SU-DHL-6 (cell line): ENCODE results near the gene LUC7L2.

Experiments
- H2AFZ ChIP-seq: fragments of 200-600 bp; sonication (generic); 2 replicates; pipeline ENCODE4 v1.6.1; 2014; ENCODE audit warnings: low read depth, mild to moderate bottlenecking, moderate library complexity, mixed read lengths, antibody characterized with exemption, low read length; ENCODE audit not compliant: severe bottlenecking
- H3F3A ChIP-seq: fragments of 200-600 bp; shearing (Covaris generic); 2 replicates; pipeline ENCODE4 v1.6.0; 2016; ENCODE audit warnings: antibody characterized with exemption, mild to moderate bottlenecking; ENCODE audit not compliant: insufficient read depth
- H3K27ac ChIP-seq: fragments of 200-600 bp; sonication (generic); 2 replicates; pipeline ENCODE4 v1.5.1; 2016; ENCODE audit warnings: low read depth, mild to moderate bottlenecking, low read length, moderate library complexity, mixed read lengths
- H3K27me3 ChIP-seq: fragments of 200-600 bp; sonication (generic), shearing (Covaris generic); 2 replicates; pipeline ENCODE4 v1.6.0; 2014; ENCODE audit warnings: mild to moderate bottlenecking, low read length
- H3K36me3 ChIP-seq: fragments of 200-600 bp; sonication (generic); 2 replicates; pipeline ENCODE4 v1.6.1; 2014; ENCODE audit warnings: mild to moderate bottlenecking, low read length, mixed read lengths
- H3K4me2 ChIP-seq: fragments of 300-600, 200-600 bp; shearing (Covaris generic), sonication (generic); 2 replicates; pipeline ENCODE4 v1.6.0; 2014; ENCODE audit warnings: low read length, low read depth, mild to moderate bottlenecking; ENCODE audit not compliant: poor library complexity, severe bottlenecking
- H3K4me3 ChIP-seq: fragments of 200-600 bp; sonication (generic); 2 replicates; pipeline ENCODE4 v1.5.1; 2014; ENCODE audit warnings: antibody characterized with exemption, low read length, mild to moderate bottlenecking, mixed read lengths; ENCODE audit not compliant: insufficient read depth, poor library complexity, severe bottlenecking
- H3K79me2 ChIP-seq: fragments of 200-600 bp; sonication (generic); 2 replicates; pipeline ENCODE4 v1.6.1; 2014; ENCODE audit warnings: mild to moderate bottlenecking, low read length, moderate library complexity; ENCODE audit not compliant: insufficient read depth
- H3K9ac ChIP-seq: fragments of 200-600 bp; sonication (generic); 2 replicates; pipeline ENCODE4 v1.7.0; 2014; ENCODE audit warnings: mild to moderate bottlenecking, low read length
- H3K9me2 ChIP-seq: fragments of 200-600 bp; sonication (generic); replicated peaks from 2 replicates; pipeline ENCODE4 v1.6.1; 2014; ENCODE audit warnings: low read length; ENCODE audit not compliant: insufficient read depth
- H3K9me3 ChIP-seq: fragments of 200-600 bp; sonication (generic); 2 replicates; pipeline ENCODE4 v1.6.1; 2014; ENCODE audit warnings: low read length, mixed read lengths; ENCODE audit not compliant: insufficient read depth
- H4K20me1 ChIP-seq: fragments of 200-600 bp; sonication (generic); 2 replicates; pipeline ENCODE4 v1.6.1; 2014; ENCODE audit warnings: low read depth, mild to moderate bottlenecking, antibody characterized with exemption, low read length, moderate library complexity, mixed read lengths
- CTCF ChIP-seq: fragments of 200-600 bp; sonication (generic); IDR thresholded peaks from one replicate; pipeline ENCODE4 v1.5.1; 2017; ENCODE audit warnings: antibody characterized with exemption, mild to moderate bottlenecking, low read length, moderate library complexity; ENCODE audit not compliant: insufficient read depth, poor library complexity, severe bottlenecking
- EZH2phosphoT487 ChIP-seq: fragments of 200-600 bp; sonication (generic), shearing (Covaris generic); conservative IDR thresholded peaks from 2 replicates; pipeline ENCODE4 v1.6.1; 2018; ENCODE audit warnings: mild to moderate bottlenecking, antibody characterized with exemption, low read length, moderate library complexity, mixed read lengths

LUC7L2 gene

GRCh38 chr7:139374246-139374645 is 14.6 kb downstream of the LUC7L2 start:
- H3K79me2 ChIP-seq = peaks cover 90% of the 10 kb centered on the region

DNA sequence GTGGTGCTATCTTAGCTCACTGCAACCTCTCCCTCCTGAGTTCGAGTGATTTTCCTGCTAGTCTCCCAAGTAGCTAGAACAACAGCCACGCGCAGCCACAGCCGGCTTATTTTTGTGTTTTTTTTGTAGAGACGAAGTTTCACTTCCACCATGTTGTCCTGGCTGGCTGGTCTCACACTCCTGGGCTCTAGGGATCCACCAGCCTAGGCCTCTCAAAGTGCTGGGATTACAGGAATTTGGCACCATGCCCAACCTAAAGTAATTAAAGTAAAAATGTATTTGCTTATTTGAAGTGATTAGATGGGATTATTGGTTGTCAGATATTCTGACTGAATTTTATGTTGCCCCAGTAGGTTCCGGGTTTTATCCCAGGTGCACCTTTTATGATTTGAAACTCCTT is 22.7 kb downstream of the LUC7L2 start:
- no peak overlapping the region for H3K4me3 ChIP-seq
- H3K36me3 ChIP-seq = peaks cover 29% of the 10 kb centered on the region; the same call in 1 of the 2 replicates
- TF ChIP-seq CTCF = no peak
- TF ChIP-seq EZH2phosphoT487 = no peak
- peaks cover 10% of the 10 kb centered on the region; the same call in 1 of the 2 replicates for H4K20me1 ChIP-seq
- H3K27me3 ChIP-seq = no peaks in the 10 kb centered on the region
- no peak overlapping the region for H3K4me2 ChIP-seq
- H3K79me2 ChIP-seq = peaks cover 66% of the 10 kb centered on the region
- H3K27ac ChIP-seq = no peak overlapping the region
- peaks cover 5% of the 10 kb centered on the region; the same call in 1 of the 2 replicates for H3F3A ChIP-seq
- no peak overlapping the region for H3K9ac ChIP-seq
- H3K9me2 ChIP-seq = no peaks in the 10 kb centered on the region
- H3K9me3 ChIP-seq = no peaks in the 10 kb centered on the region
- H2AFZ ChIP-seq = no peak overlapping the region

More at GRCh38 chr7:139374246-139374645, 14.6 kb downstream of the LUC7L2 start:
- no peak overlapping the region for H3K27ac ChIP-seq
- H3K9ac ChIP-seq = no peak overlapping the region
- no peak for TF ChIP-seq CTCF
- no peak for TF ChIP-seq EZH2phosphoT487
- no peaks in the 10 kb centered on the region for H3K9me2 ChIP-seq
- no peak overlapping the region for H2AFZ ChIP-seq
- peaks cover 70% of the 10 kb centered on the region for H4K20me1 ChIP-seq
- H3K9me3 ChIP-seq = no peaks in the 10 kb centered on the region
- peaks cover 20% of the 10 kb centered on the region; the same call in 1 of the 2 replicates for H3F3A ChIP-seq
- no peaks in the 10 kb centered on the region for H3K27me3 ChIP-seq
- no peak overlapping the region for H3K4me3 ChIP-seq
- H3K36me3 ChIP-seq = peaks cover 50% of the 10 kb centered on the region
- H3K4me2 ChIP-seq = no peak overlapping the region

GRCh38 chr7:139384611-139385010 is 24.9 kb downstream of the LUC7L2 start:
- H4K20me1 ChIP-seq = peaks cover 27% of the 10 kb centered on the region
- H3K36me3 ChIP-seq = peaks cover 38% of the 10 kb centered on the region
- H3K9ac ChIP-seq = no peak overlapping the region
- H3K27ac ChIP-seq = no peak overlapping the region
- H3K27me3 ChIP-seq = no peaks in the 10 kb centered on the region
- peaks cover 72% of the 10 kb centered on the region for H3K79me2 ChIP-seq
- H3K9me2 ChIP-seq = no peaks in the 10 kb centered on the region
- H2AFZ ChIP-seq = no peak overlapping the region
- H3F3A ChIP-seq = peaks cover 5% of the 10 kb centered on the region; the same call in 1 of the 2 replicates
- H3K9me3 ChIP-seq = no peaks in the 10 kb centered on the region
- no peak overlapping the region for H3K4me2 ChIP-seq
- TF ChIP-seq EZH2phosphoT487 (no peak), CTCF (no peak)
- H3K4me3 ChIP-seq = no peak overlapping the region
